HG03139 (cell line): Measurements from ENCODE around the gene ECEL1.

Experiments
- ATAC-seq: cut with Tn5 transposase; IDR thresholded peaks from one replicate; pipeline ENCODE4 v1.9.1; 2021; ENCODE audit not compliant: unreplicated experiment

Gene ECEL1

DNA sequence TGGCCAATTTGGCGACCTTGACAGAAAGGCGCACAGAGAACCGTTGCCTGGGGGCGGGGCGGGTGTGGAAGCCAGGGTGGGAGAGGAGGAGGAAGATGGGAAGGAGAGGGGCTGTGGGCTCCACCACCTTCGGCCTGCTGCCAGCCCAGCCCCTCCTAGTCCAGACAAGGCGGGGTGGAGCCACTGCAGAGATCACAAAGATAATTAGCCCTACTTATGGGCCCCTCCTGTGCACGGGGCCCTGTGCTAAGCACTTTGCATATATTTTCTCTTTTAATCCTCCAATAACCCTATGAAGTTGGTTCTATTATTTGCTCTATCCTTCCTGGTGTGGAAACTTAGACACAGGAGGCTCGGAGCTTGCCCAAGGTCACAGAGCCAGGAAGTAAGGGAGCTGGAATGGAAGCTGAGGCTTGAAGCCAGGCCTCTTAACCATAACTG lies 13.7 kb upstream of the ECEL1 start:
- no peak for ATAC-seq

- ATAC-seq, result no peak
These were observed 10.8 kb upstream of the ECEL1 start for GRCh38 chr2:232498452-232498851.

- ATAC-seq, result no peak
These were observed 9.7 kb upstream of the ECEL1 start for GRCh38 chr2:232497348-232497747.

DNA sequence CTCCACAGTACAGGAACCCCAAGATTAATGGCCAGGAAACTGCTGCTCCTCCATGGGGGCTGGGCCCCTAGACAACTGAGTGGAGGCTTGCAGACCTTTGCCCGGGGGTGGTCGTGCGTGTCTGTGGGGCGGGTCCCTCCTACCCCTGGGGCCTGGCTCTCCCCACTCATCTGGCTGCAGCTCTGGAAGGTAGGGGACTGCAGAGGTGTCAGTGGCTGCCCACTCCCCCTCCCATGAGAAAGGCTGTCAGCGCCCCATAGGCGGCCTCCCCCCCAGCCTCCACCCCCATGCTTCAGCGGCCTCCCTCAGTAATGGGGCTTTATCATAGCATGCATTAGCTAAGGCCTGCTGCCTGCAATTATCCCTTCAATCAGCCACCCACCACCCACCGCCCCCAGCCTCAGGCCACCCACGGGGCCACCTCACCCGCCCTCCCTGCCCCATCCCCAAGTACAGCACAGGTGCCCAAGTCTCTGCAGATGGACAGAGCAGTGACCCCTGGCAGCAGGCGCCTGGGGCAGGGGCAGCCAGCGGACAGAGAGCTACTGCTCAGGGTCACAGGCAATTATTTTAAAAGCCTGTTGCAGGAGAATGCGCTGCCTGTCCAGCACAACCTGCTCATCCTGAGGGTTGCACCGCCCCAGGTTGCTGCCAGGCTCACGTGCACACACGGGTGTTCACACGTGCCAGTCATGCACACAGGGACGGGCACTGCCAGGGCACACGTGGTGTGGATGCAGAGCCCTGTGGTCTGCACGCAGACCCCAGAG lies 9.1 kb upstream of the ECEL1 start:
- no peak for ATAC-seq

DNA sequence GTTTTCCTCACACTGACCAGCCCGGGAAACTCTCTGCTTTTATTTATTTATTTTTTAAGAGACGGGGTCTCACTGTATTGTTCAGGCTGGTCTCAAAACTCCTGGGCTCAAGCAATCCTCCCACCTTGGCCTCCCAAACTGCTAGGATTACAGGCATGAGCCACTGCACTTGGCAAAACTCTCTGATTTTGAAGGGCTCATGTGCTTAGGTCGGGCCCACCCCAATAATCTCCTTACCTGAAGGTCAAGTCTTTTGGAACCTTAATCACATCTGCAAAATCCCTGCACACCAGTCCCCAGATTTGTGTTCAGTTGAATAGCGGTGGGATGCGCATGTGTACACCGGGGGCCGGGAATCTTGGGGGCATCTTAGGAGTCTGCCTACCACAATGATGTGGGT lies 7.7 kb upstream of the ECEL1 start:
- ATAC-seq, result no peak

- ATAC-seq, result no peak
These were observed 6.9 kb upstream of the ECEL1 start for GRCh38 chr2:232494542-232494941.

DNA sequence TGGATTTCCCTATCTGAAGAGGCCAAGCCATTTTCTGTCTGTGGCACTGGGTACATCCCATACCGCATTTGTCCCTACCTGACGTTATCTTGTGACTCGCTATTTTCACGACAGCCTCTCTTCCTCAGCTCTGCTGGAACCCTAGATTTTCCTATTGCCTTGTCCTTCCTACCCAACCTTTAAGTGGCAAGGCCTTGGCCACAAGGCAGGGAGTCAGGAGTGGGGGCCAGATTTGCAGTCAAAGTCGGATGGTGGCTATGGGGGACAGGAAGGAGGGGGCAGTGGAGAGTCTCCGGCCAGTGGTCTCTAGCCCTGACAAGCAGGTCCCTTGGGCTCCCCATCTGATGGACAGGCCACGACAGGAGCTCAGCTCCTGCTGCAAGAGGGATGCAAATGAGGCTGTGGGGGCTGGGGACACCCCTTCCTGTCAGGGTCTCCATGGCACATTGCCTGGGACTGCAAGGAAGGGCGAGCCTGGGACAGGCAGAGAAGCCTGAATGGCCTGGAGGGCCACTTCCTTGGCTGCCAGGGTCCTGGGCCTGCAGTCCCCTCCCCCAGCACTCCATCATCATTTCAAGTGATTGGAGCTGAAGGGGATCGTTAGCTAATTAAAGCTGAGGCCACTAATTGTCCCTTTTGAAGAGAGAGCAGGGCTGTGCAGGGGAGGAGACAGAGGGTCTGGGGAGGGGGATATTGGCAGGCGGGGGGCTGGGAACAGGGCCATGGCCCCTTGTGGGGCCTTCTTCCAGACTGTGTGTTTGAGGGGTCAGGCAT lies 6.3 kb upstream of the ECEL1 start:
- ATAC-seq, result no peak

DNA sequence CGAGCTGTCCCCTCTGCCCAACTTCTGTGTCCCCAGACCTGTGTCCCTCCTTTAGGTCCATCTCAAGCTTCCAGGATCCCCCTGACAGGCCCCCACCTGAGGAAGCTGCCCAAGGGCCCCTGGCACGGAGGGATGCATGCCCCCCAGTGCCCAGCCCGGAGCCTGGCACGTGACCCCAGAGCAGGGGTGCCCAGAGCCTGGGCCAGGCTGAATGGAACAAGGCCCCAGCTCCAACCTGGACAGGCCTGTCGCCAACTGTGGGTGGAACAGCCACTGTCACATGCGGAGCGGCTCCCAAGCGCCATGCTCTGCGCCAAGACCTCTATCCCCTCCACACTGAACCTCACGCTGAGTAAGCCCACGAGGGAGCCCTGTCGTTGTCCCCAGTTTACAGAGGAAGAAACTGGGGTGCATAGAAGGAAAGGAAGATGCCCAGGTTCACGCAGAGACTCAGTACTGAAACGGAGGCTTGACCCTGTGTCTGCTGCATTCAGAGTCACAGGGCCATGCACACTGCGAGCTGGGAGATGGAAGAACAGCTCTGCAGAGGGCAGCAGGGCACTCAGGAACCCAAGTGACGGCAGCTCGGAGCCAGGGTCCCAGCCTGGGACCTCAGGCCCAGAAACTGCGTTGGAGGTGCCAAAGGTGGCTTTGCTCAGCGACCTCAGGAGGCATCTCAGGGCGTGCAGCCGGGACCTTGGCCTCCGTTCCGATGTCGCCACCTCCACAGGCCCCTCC lies 5.5 kb upstream of the ECEL1 start:
- no peak for ATAC-seq

- ATAC-seq, result no peak
These were observed 4.7 kb upstream of the ECEL1 start for GRCh38 chr2:232492236-232492848.

DNA sequence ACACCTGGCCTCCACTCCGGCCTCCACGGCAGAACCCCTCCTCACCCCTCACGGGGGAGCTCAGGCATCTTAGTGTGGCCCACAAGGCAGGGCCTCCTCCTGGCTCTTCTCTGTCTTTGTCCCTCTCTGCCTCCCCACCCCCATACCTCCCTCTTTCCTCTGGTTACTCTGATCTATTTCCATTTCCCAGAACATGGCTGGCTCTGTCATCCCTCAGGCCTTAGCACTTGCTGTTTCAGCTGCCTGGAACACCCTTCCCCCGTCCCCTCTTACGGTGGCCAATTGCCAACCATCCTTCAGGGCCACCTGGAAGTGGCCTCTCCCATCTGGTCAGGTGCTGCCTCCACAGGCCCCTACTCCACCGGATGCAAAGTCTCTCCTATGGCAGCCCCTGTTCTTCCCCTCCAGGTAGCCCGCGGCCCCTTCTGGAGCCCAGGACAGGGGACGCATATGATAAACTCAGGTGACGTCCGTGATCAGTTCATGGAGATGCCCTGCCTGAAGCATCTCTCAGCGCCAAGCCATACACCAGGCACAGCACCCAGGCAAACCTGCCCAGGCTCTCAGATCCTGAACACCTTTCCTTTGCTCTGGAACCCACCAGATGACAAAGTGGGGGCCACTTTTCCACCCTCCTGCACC lies 3.6 kb upstream of the ECEL1 start:
- ATAC-seq, result no peak

DNA sequence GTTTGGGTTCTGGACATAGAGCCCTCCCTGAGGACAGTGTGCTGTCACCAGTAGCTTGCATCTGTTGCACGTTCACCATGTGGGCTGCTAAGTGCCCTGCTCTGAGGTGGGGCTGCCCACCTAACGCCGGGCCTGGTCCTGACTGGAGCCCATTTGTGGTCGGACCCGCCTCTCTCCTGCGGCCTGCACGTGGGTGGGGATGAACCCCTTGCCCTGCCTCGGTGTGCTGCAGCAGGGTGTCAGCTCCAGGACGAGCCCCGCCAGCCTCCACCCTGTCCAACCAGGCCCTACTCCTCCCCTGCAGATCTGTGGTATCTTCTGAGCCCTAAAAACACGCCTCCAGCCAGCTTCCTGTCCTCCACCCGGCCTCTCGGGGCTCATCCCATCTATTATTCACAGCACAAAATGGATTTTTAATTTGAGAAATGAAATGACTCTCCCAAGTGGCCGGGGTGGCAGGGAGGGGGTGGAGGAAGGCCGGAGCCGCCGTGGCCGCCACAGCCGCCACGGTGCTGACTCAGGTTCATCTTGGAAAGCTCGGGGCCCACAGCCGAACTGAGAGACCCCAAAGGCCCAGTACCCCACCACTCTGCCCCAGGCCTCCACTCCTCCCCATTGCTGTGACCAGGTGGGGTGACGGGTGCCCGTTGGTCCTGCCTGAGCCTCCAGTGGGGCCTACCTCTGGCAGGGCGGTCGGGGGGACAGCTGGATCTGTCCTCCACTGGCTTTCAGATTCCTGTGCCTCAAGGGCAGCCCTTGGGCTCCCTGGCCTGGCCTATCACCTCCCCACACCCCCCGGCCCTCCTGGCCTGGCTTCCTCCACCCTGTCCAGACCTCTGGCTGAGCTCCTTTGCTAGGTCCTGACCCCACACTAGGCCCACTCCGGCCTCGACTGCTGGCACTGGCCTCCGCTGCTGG lies 2.8 kb upstream of the ECEL1 start:
- no peak for ATAC-seq

DNA sequence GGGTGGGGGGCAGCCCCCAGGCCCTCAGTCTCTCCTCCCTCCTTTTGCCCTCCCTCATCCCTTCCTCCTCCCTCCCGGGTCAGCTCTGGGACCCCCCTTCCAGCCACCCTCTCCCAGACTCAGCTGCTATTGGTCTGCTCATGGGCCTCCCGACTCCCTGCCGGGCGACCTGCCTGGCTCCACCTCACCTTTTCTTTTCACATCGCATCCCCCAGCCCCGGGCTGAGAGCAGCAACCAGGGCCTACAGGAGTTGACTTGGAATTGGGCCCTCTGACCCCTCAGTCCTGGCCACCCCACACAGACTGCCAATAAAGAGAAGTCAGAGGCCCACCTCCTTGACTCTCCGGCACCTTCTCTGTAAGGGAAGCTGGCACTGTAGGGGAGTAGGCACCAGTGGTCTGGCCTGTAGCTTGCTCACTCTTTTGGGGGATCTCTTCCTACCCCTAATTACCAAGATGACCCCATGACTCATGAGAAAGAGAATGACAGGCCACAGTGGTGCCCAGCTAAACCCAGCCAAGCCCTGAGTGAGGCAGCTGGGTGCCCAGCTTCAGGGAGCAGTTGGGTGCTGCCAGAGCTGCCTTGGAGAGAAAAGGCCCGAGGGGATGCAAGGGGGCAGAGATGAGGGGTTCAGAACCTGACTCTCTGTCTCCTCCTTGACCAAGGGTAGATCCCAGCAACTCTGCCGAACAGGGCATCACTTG lies 2.0 kb upstream of the ECEL1 start:
- ATAC-seq, result no peak

DNA sequence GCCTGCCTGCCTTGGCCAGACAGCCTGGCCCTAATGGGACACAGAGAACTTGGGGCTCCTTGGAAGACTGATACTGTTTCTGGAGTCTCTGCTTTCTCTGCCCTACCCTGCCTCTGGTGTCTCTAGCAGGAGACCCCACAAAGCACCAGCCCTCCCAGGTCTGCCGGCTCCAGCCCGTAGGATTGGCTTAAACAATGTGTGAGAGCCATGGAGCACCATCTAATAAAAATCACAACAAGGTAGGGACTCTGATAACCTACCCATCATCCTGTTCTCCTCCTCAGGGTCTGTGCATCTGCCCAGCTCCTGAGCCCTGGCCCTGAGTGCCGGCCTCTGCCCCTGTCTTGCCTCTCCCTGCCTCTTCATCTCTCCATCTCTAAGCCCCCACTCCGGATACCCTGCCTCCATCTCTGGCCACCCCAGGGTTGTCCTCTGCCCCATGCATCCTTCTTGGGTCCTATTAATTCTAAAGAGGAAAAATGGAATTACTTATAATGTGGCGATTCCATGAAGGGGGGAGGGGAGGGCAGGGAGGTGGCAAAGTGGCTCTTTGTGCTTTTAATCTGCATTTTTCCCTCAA lies 1.2 kb upstream of the ECEL1 start:
- ATAC-seq, result no peak

- no peak for ATAC-seq
These were observed 570 bp upstream of the ECEL1 start for GRCh38 chr2:232488097-232488711.

DNA sequence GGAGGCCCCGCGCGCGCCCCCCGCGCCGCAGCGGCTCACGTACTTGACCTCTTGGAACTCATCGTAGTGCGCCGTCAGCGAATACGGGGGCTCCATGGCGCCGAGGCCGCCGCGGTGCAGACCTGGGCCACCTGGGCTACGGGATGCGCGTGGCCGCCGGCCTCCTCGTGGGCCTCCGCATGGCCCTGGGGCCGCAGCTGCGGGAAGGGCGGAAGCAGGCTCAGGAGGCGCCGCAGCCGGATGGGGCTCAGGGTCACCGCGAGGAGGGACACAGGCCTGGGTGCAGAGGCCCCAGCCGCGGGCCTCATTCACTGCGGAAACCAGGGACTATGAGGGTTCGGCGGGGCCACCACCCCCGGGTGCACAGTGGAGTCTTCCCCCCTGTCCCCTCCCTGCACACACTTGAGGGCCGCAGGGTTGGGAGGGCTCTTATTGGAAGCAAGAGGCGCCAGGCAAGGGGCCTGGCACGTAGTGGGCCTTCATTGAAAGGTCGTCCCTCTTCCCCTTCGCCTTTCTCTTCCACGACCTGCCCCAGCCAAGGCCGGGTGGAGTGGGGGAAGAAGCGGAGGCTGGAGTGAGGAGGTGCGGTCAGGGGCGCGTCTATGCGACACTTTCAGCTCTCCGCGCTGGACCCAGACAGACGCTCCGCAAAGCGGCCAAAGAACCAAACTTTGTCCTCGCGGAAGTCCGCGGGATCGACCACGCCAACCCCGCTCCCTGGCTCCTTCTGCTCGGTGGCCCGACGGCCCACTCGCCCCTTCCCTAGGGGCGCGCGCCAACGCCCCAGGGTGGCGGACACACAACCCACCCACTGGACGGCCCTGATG lies 863 bp downstream of the ECEL1 start:
- no peak for ATAC-seq

GRCh38 chr2:232485757-232486557 lies 1.7 kb downstream of the ECEL1 start:
- no peak for ATAC-seq

- ATAC-seq, result no peak
These were observed 2.3 kb downstream of the ECEL1 start for GRCh38 chr2:232485348-232485756.
